OCI-LY1 (cell line): ENCODE measurements around the gene MTERF4.
A peak's percentile ranks its signal among the peaks of the same experiment; 100 is the strongest.

Experiments used
- H2AFZ ChIP-seq: fragments of 200-600 bp; sonication (generic), shearing (Covaris generic); 2 replicates; pipeline ENCODE4 v1.6.0; 2014; ENCODE audit warnings: antibody characterized with exemption, mild to moderate bottlenecking, low read length
- H3F3A ChIP-seq: fragments of 200-600 bp; sonication (generic), shearing (Covaris generic); 2 replicates; pipeline ENCODE4 v1.6.0; 2014; ENCODE audit warnings: mild to moderate bottlenecking, antibody characterized with exemption, low read length, moderate library complexity; ENCODE audit not compliant: insufficient read depth
- H3K27ac ChIP-seq: fragments of 200-600 bp; sonication (generic); 2 replicates; pipeline ENCODE4 v1.5.1; 2014; ENCODE audit warnings: low read length, mixed run types, mild to moderate bottlenecking, low read depth; ENCODE audit not compliant: poor library complexity, severe bottlenecking
- H3K27me3 ChIP-seq: fragments of 200-600 bp; sonication (generic); 2 replicates; pipeline ENCODE4 v1.6.0; 2014; ENCODE audit warnings: antibody characterized with exemption, mild to moderate bottlenecking, low read length, moderate library complexity; ENCODE audit not compliant: insufficient read depth
- H3K36me3 ChIP-seq: fragments of 200-600 bp; sonication (generic); 2 replicates; pipeline ENCODE4 v1.6.1; 2014; ENCODE audit warnings: mild to moderate bottlenecking, antibody characterized with exemption, low read length, moderate library complexity, mixed read lengths; ENCODE audit not compliant: insufficient read depth
- H3K4me1 ChIP-seq: fragments of 200-600 bp; sonication (generic); 2 replicates; pipeline ENCODE4 v1.5.1; 2014; ENCODE audit warnings: mild to moderate bottlenecking, low read length, moderate library complexity; ENCODE audit not compliant: insufficient read depth, severe bottlenecking
- H3K4me2 ChIP-seq: fragments of 200-600 bp; sonication (generic), shearing (Covaris generic); 2 replicates; pipeline ENCODE4 v1.6.1; 2014; ENCODE audit warnings: low read length
- H3K4me3 ChIP-seq: fragments of 200-600 bp; sonication (generic); 2 replicates; pipeline ENCODE4 v1.5.1; 2014; ENCODE audit warnings: low read length, low read depth, mild to moderate bottlenecking, mixed read lengths; ENCODE audit not compliant: poor library complexity, severe bottlenecking
- H3K79me2 ChIP-seq: fragments of 200-600 bp; shearing (Covaris generic); 2 replicates; pipeline ENCODE4 v1.6.1; 2016; ENCODE audit warnings: mixed run types, low read length, mixed read lengths; ENCODE audit not compliant: insufficient read depth
- H3K9ac ChIP-seq: fragments of 200-600 bp; sonication (generic), shearing (Covaris generic); 2 replicates; pipeline ENCODE4 v1.6.1; 2014; ENCODE audit warnings: mild to moderate bottlenecking, low read length, mixed read lengths
- H3K9me2 ChIP-seq: fragments of 200-600 bp; sonication (generic), shearing (Covaris generic); 2 replicates; pipeline ENCODE4 v1.6.1; 2014; ENCODE audit warnings: low read depth, mild to moderate bottlenecking, low read length, mixed read lengths
- H3K9me3 ChIP-seq: fragments of 200-600 bp; shearing (Covaris generic); 2 replicates; pipeline ENCODE4 v1.6.1; 2014; ENCODE audit warnings: low read length, mixed read lengths
- H4K20me1 ChIP-seq: fragments of 200-600 bp; sonication (generic), shearing (Covaris generic); 2 replicates; pipeline ENCODE4 v1.6.0; 2016; ENCODE audit warnings: mild to moderate bottlenecking, low read length; ENCODE audit not compliant: insufficient read depth
- EZH2 ChIP-seq: fragments of 200-600 bp; sonication (generic), shearing (Covaris generic); IDR thresholded peaks from 2 replicates; pipeline ENCODE4 v1.8.0; 2017; ENCODE audit warnings: borderline replicate concordance, mixed run types, mild to moderate bottlenecking, antibody characterized with exemption, low read length, moderate library complexity, mixed read lengths
- TF ChIP-seq, protein P1 (sequence below): fragments of 200-600 bp; sonication (generic), shearing (Covaris generic); IDR thresholded peaks from 2 replicates; pipeline ENCODE4 v1.5.1; 2017; ENCODE audit warnings: mild to moderate bottlenecking, antibody characterized with exemption, low read length, moderate library complexity, mixed read lengths

Gene MTERF4

GRCh38 chr2:241147336-241147735, 45.2 kb upstream of the MTERF4 start:
- no peaks in the 10 kb centered on the region for H3K9me3 ChIP-seq
- no peaks in the 10 kb centered on the region for H3F3A ChIP-seq
- no peak overlapping the region for H3K27ac ChIP-seq
- H3K9me2 ChIP-seq = no peaks in the 10 kb centered on the region
- H3K36me3 ChIP-seq = peaks cover 14% of the 10 kb centered on the region
- H4K20me1 ChIP-seq = no peaks in the 10 kb centered on the region
- H3K9ac ChIP-seq = no peak overlapping the region; the same call in 1 of the 2 replicates
- H3K4me1 ChIP-seq = peaks cover 41% of the 10 kb centered on the region
- H3K4me3 ChIP-seq = no peak overlapping the region
- H3K79me2 ChIP-seq = peaks cover 29% of the 10 kb centered on the region
- no peak for TF ChIP-seq EZH2
- TF ChIP-seq, protein P1, sequence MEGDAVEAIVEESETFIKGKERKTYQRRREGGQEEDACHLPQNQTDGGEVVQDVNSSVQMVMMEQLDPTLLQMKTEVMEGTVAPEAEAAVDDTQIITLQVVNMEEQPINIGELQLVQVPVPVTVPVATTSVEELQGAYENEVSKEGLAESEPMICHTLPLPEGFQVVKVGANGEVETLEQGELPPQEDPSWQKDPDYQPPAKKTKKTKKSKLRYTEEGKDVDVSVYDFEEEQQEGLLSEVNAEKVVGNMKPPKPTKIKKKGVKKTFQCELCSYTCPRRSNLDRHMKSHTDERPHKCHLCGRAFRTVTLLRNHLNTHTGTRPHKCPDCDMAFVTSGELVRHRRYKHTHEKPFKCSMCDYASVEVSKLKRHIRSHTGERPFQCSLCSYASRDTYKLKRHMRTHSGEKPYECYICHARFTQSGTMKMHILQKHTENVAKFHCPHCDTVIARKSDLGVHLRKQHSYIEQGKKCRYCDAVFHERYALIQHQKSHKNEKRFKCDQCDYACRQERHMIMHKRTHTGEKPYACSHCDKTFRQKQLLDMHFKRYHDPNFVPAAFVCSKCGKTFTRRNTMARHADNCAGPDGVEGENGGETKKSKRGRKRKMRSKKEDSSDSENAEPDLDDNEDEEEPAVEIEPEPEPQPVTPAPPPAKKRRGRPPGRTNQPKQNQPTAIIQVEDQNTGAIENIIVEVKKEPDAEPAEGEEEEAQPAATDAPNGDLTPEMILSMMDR = no peak
- no peak overlapping the region for H2AFZ ChIP-seq
- no peaks in the 10 kb centered on the region for H3K27me3 ChIP-seq
- H3K4me2 ChIP-seq = peak overlapping the region; percentile 93

GRCh38 chr2:241146286-241146685, 44.2 kb upstream of the MTERF4 start:
- Histone ChIP-seq H4K20me1 (no peaks in the 10 kb centered on the region), H3K36me3 (peaks cover 20% of the 10 kb centered on the region), H2AFZ (no peak overlapping the region), H3K4me3 (peak overlapping the region; percentile 11), H3K4me1 (peaks cover 32% of the 10 kb centered on the region), H3K9me3 (no peaks in the 10 kb centered on the region), H3K27ac (no peak overlapping the region), H3K9me2 (no peaks in the 10 kb centered on the region), H3K79me2 (peaks cover 24% of the 10 kb centered on the region), H3K27me3 (no peaks in the 10 kb centered on the region), H3K9ac (no peak overlapping the region; the same call in 1 of the 2 replicates), H3F3A (no peaks in the 10 kb centered on the region), H3K4me2 (peak overlapping the region; percentile 31)
- no peak for TF ChIP-seq EZH2

GRCh38 chr2:241142593-241142992, 40.5 kb upstream of the MTERF4 start:
- no peaks in the 10 kb centered on the region for H4K20me1 ChIP-seq
- no peaks in the 10 kb centered on the region for H3F3A ChIP-seq
- H2AFZ ChIP-seq = no peak overlapping the region
- H3K9me3 ChIP-seq = no peaks in the 10 kb centered on the region
- H3K9ac ChIP-seq = no peak overlapping the region
- no peaks in the 10 kb centered on the region for H3K9me2 ChIP-seq
- H3K4me3 ChIP-seq = no peak overlapping the region
- H3K4me2 ChIP-seq = no peak overlapping the region
- no peaks in the 10 kb centered on the region for H3K27me3 ChIP-seq
- H3K27ac ChIP-seq = no peak overlapping the region
- H3K4me1 ChIP-seq = peaks cover 16% of the 10 kb centered on the region
- peaks cover 49% of the 10 kb centered on the region for H3K36me3 ChIP-seq
- TF ChIP-seq, protein P1 = no peak
- no peak for TF ChIP-seq EZH2
- H3K79me2 ChIP-seq = peaks cover 10% of the 10 kb centered on the region; the same call in 1 of the 2 replicates

GRCh38 chr2:241142063-241142462, 40.0 kb upstream of the MTERF4 start:
- Histone ChIP-seq H3K9ac (no peak overlapping the region), H2AFZ (no peak overlapping the region), H3K27me3 (no peaks in the 10 kb centered on the region), H3F3A (no peaks in the 10 kb centered on the region), H4K20me1 (no peaks in the 10 kb centered on the region), H3K27ac (no peak overlapping the region), H3K9me3 (no peaks in the 10 kb centered on the region), H3K4me1 (peaks cover 12% of the 10 kb centered on the region), H3K4me2 (no peak overlapping the region), H3K79me2 (peaks cover 6% of the 10 kb centered on the region; the same call in 1 of the 2 replicates), H3K4me3 (no peak overlapping the region), H3K36me3 (peaks cover 50% of the 10 kb centered on the region), H3K9me2 (no peaks in the 10 kb centered on the region)
- TF ChIP-seq EZH2 = no peak
- TF ChIP-seq, protein P1 = no peak
